Measurements from ENCODE around the gene GAS7.
"Not testable (repeated sequence)": the region's sequence is repeated elsewhere in the genome, so short reads cannot be mapped to it uniquely, and the experiment has no call there.

Gene GAS7

GRCh38 chr17:10010752-10011151, 187.7 kb downstream of the GAS7 start:
- DNase-seq: no peak

- no peak for DNase-seq
Measured at GRCh38 chr17:10003705-10004104, 194.7 kb downstream of the GAS7 start.

- not testable (repeated sequence) for DNase-seq
Measured at GRCh38 chr17:10002567-10003360, 195.6 kb downstream of the GAS7 start.

GRCh38 chr17:10001306-10001873, 197.0 kb downstream of the GAS7 start:
- no peak for DNase-seq

- DNase-seq: no peak
Measured at GRCh38 chr17:9999919-10000695, 198.3 kb downstream of the GAS7 start.

GRCh38 chr17:9998060-9998459, 200.3 kb downstream of the GAS7 start:
- DNase-seq: no peak

GRCh38 chr17:9994761-9995160, 203.6 kb downstream of the GAS7 start:
- no peak for DNase-seq

GRCh38 chr17:9991796-9992195, 206.6 kb downstream of the GAS7 start:
- no peak for DNase-seq

- DNase-seq: no peak
Measured at GRCh38 chr17:9991351-9991750, 207.1 kb downstream of the GAS7 start.

- DNase-seq: no peak
Measured at GRCh38 chr17:9987779-9988585, 210.4 kb downstream of the GAS7 start.

GRCh38 chr17:9986754-9987382, 211.5 kb downstream of the GAS7 start:
- no peak for DNase-seq

GRCh38 chr17:9985646-9986045, 212.8 kb downstream of the GAS7 start:
- DNase-seq: no peak

GRCh38 chr17:9984768-9985167, 213.6 kb downstream of the GAS7 start:
- DNase-seq: no peak

GRCh38 chr17:9982159-9982558, 216.2 kb downstream of the GAS7 start:
- DNase-seq: no peak

- no peak for DNase-seq
Measured at GRCh38 chr17:9981344-9981915, 217.0 kb downstream of the GAS7 start.

- no peak for DNase-seq
Measured at GRCh38 chr17:9979463-9979995, 218.9 kb downstream of the GAS7 start.

- DNase-seq: no peak
Measured at GRCh38 chr17:9977180-9977575, 221.2 kb downstream of the GAS7 start.

GRCh38 chr17:9976283-9977179, 221.9 kb downstream of the GAS7 start:
- no peak for DNase-seq

GRCh38 chr17:9974448-9975381, 223.7 kb downstream of the GAS7 start:
- no peak for DNase-seq

Data from DMS 273 treated with DMSO at 0.1 percent for 48 hours (cell line).